Endothelial cell of umbilical vein (primary cell): ENCODE results near the gene H3-3A. TPM values are rescaled to one million over a fixed set of nuclear protein-coding genes. Genes with fewer than 3 reads are reported as not detected.

Experiments used
- BruUV-seq: library from RNA; stranded (reverse); fragments of 400-500 nt; replicated peaks from 2 replicates; lab custom pipeline; 2021; lab: Mats Ljungman, UMichigan
- CTCF ChIA-PET: fragments of 300-600, 350-600 bp; sonication (Branson Sonifier 250); formaldehyde crosslinking; loops from one replicate; lab custom pipeline; 2021; ENCODE audit warnings: antibody characterized with exemption, inconsistent platforms; lab: Charles Lee
- POLR2A ChIA-PET: fragments of 300-600, 350-600 bp; sonication (Branson Sonifier 250); formaldehyde crosslinking; loops from one replicate; lab custom pipeline; 2021; ENCODE audit warnings: antibody characterized with exemption, inconsistent platforms; lab: Charles Lee
- DNase-seq: peaks from one replicate; pipeline ENCODE4 v3.0.0-alpha.2; 2011; ENCODE audit warnings: low read depth, low spot score
- FAIRE-seq: peaks from 2 replicates; lab custom pipeline; 2011; peaks lifted over from hg19 to GRCh38; lab: Jason Lieb, UNC
- H2AFZ ChIP-seq: 2 replicates; pipeline ENCODE4 v1.6.0; 2012; ENCODE audit warnings: low read depth, low read length, control low read depth, inconsistent platforms
- H3K27ac ChIP-seq: 2 replicates; pipeline ENCODE4 v1.5.1; 2011; ENCODE audit warnings: low read depth, mild to moderate bottlenecking, control low read depth, low read length, moderate library complexity; ENCODE audit not compliant: insufficient read depth
- H3K27me3 ChIP-seq, 2 experiments: 2 replicates each; pipeline versions ENCODE4 v1.6.0 to v1.6.1; 2011; ENCODE audit warnings: low read length in 2 of 2, mixed read lengths in 1 of 2; ENCODE audit not compliant: control insufficient read depth in 2 of 2, insufficient read depth in 2 of 2
- H3K36me3 ChIP-seq, 2 experiments: 2 replicates in 1 of 2; 3 replicates in 1 of 2; pipeline ENCODE4 v1.5.1; 2011; ENCODE audit warnings: low read length in 2 of 2, mild to moderate bottlenecking in 1 of 2, moderate library complexity in 1 of 2; ENCODE audit not compliant: control insufficient read depth in 2 of 2, insufficient read depth in 2 of 2; ENCODE audit errors: extremely low read depth in 1 of 2
- H3K4me1 ChIP-seq: 3 replicates; pipeline ENCODE4 v1.5.1; 2011; ENCODE audit warnings: mild to moderate bottlenecking, low read length; ENCODE audit not compliant: control insufficient read depth, insufficient read depth; ENCODE audit errors: extremely low read depth
- H3K4me2 ChIP-seq: 2 replicates; pipeline ENCODE4 v1.6.1; 2011; ENCODE audit warnings: low read length, control low read depth, mixed read lengths; ENCODE audit not compliant: insufficient read depth
- H3K4me3 ChIP-seq, 3 experiments: fragments of 200-600 bp in 1 of 3; sonication (generic), shearing (Covaris generic) in 1 of 3; replicated peaks in 1 of 3; 2 replicates each; pipeline ENCODE4 v1.5.1; 2011 to 2016; ENCODE audit warnings: control low read depth in 3 of 3, low read length in 3 of 3, mild to moderate bottlenecking in 2 of 3, inconsistent platforms in 1 of 3, low read depth in 1 of 3, moderate library complexity in 1 of 3; ENCODE audit not compliant: insufficient read depth in 1 of 3
- H3K79me2 ChIP-seq: 2 replicates; pipeline ENCODE4 v1.6.0; 2012; ENCODE audit warnings: low read length, inconsistent platforms; ENCODE audit not compliant: control insufficient read depth, insufficient read depth
- H3K9ac ChIP-seq: replicated peaks from 2 replicates; pipeline ENCODE3; 2011; ENCODE audit warnings: low read length, control low read depth; ENCODE audit not compliant: insufficient read depth; ENCODE audit errors: extremely low read depth
- H3K9me1 ChIP-seq: replicated peaks from 3 replicates; pipeline ENCODE4 v1.6.0; 2011; ENCODE audit warnings: mild to moderate bottlenecking, low read length; ENCODE audit not compliant: control insufficient read depth, insufficient read depth; ENCODE audit errors: extremely low read depth
- H3K9me3 ChIP-seq: replicated peaks from 2 replicates; pipeline ENCODE4 v1.5.1; 2012; ENCODE audit warnings: low read length, inconsistent platforms; ENCODE audit not compliant: control insufficient read depth, insufficient read depth
- H4K20me1 ChIP-seq: replicated peaks from 2 replicates; pipeline ENCODE3; 2011; ENCODE audit warnings: mild to moderate bottlenecking, low read length; ENCODE audit not compliant: control insufficient read depth, insufficient read depth; ENCODE audit errors: extremely low read depth
- CTCF ChIP-seq, 2 donors: IDR thresholded peaks; 1 replicate in 1 of 2; 2 replicates in 1 of 2; pipeline ENCODE4 v1.5.1; 2011; ENCODE audit warnings: low read length in 2 of 2, mild to moderate bottlenecking in 2 of 2, moderate library complexity in 2 of 2, control low read depth in 1 of 2, inconsistent platforms in 1 of 2, low read depth in 1 of 2; ENCODE audit not compliant: insufficient read depth in 1 of 2; ENCODE audit errors: extremely low read depth in 1 of 2
- EZH2 ChIP-seq: IDR thresholded peaks from 2 replicates; pipeline ENCODE4 v1.6.1; 2012; ENCODE audit warnings: borderline replicate concordance, low read depth, mild to moderate bottlenecking, moderate library complexity, low read length, inconsistent platforms; ENCODE audit not compliant: severe bottlenecking
- FOS ChIP-seq: IDR thresholded peaks from 2 replicates; pipeline ENCODE4 v1.6.1; 2011; ENCODE audit warnings: mild to moderate bottlenecking, low read length, moderate library complexity, borderline replicate concordance; ENCODE audit not compliant: insufficient read depth
- GATA2 ChIP-seq: IDR thresholded peaks from 2 replicates; pipeline ENCODE4 v1.7.0; 2011; ENCODE audit warnings: low read depth, mild to moderate bottlenecking, moderate library complexity, mixed read lengths, low read length; ENCODE audit not compliant: insufficient read length, insufficient read depth
- JUN ChIP-seq: IDR thresholded peaks from 2 replicates; pipeline ENCODE4 v1.6.1; 2011; ENCODE audit warnings: borderline replicate concordance, low read depth; ENCODE audit not compliant: insufficient read length, insufficient read depth
- MAX ChIP-seq: IDR thresholded peaks from 2 replicates; pipeline ENCODE4 v1.6.1; 2011; ENCODE audit not compliant: insufficient read depth, insufficient read length
- MYC ChIP-seq: IDR thresholded peaks from one replicate; pipeline ENCODE4 v1.6.1; 2011; ENCODE audit warnings: mild to moderate bottlenecking, low read depth, low read length
- POLR2A ChIP-seq: IDR thresholded peaks from 2 replicates; pipeline ENCODE4 v1.6.1; 2012; ENCODE audit warnings: low read depth, mild to moderate bottlenecking, control low read depth, low read length
- POLR2AphosphoS5 ChIP-seq: IDR thresholded peaks from 2 replicates; pipeline ENCODE4 v1.6.1; 2012; ENCODE audit warnings: low read depth, mild to moderate bottlenecking, control low read depth, low read length, moderate library complexity; ENCODE audit not compliant: insufficient read depth
- dilution Hi-C: fragments of 300-500 bp; cut with MboI; formaldehyde crosslinking; loops from one replicate; pipeline ENCODE4 v1.15.0; 2019; ENCODE audit warnings: low sequenced_read_pairs; ENCODE audit not compliant: extremely low pct_ligation_motif_present
- intact Hi-C: fragments of 100-400 bp; cut with micrococcal nuclease; formaldehyde crosslinking; loops from one replicate; pipeline ENCODE4 v1.10.0; 2022
- polyA plus RNA-seq, 4 experiments: library from polyadenylated mRNA; depleted of rRNA in 3 of 4; stranded (reverse) in 3 of 4; unstranded in 1 of 4; fragments of >200 nt; gene quantifications; 2 replicates each; pipeline versions ENCODE4 v1.2.1 to v1.2.3, GENCODE V29; 2011 to 2012; ENCODE audit warnings: missing spikeins in 1 of 4
- total RNA-seq: library from RNA; stranded (reverse); gene quantifications from 2 replicates; pipeline ENCODE4 v1.2.3, GENCODE V29; 2021

The H3-3A gene
- total and polyA plus RNA-seq, 2 donors (not counting 3 experiments of a cell fraction or from before 2014, with no cell fraction given): 426 to 477 TPM

GRCh38 chr1:226060427-226060826, 2.1 kb upstream of the H3-3A start:
- no peak for TF ChIP-seq FOS
- TF ChIP-seq GATA2: no peak
- TF ChIP-seq JUN: no peak
- TF ChIP-seq EZH2: no peak
- TF ChIP-seq MAX: no peak
- TF ChIP-seq CTCF (IDR thresholded peaks at IDR 0.05; ENCODE audit: extremely low read depth in 1 of 2, insufficient read depth in 1 of 2, low read depth in 1 of 2, low read length in 2 of 2): no peak
- no peak for TF ChIP-seq POLR2A
- TF ChIP-seq MYC: no peak
- TF ChIP-seq POLR2AphosphoS5: no peak
- intact Hi-C loops (loop anchor here (5.0 kb wide), 4 partner anchors 127 to 633 kb away; partner anchors contain the start of genes ACBD3, LBR and PYCR2), dilution Hi-C loops (no loop called here)
- no peaks in the 10 kb centered on the region for H3K27me3 ChIP-seq
- FAIRE-seq (no peak), DNase-seq (no peak)
- H3K4me1 ChIP-seq: peaks cover 17% of the 10 kb centered on the region
- H2AFZ ChIP-seq: no peak overlapping the region
- no peak overlapping the region for H3K27ac ChIP-seq
- H3K9ac ChIP-seq: no peak overlapping the region
- H3K79me2 ChIP-seq: peaks cover 26% of the 10 kb centered on the region
- no peak overlapping the region for H3K4me3 ChIP-seq
- H3K36me3 ChIP-seq: no peaks in the 10 kb centered on the region
- H3K9me3 ChIP-seq: no peaks in the 10 kb centered on the region
- ChIA-PET CTCF (interaction anchor here (1.0 to 1.4 kb wide), 2 partner anchors 26 to 73 kb away, joined by 3 to 4 read pairs; no protein-coding TSS in a partner anchor), POLR2A (no interaction called here)
- H4K20me1 ChIP-seq: no peaks in the 10 kb centered on the region
- no peak overlapping the region for H3K4me2 ChIP-seq
- BruUV-seq: no TSS peak
- H3K9me1 ChIP-seq: no peaks in the 10 kb centered on the region
